NCI-H146 (cell line): ENCODE data around the gene ZDHHC24.

Experiments used
- DNase-seq: peaks from one replicate; lab custom pipeline; 2025; lab: John Stamatoyannopoulos, UW

The ZDHHC24 gene

DNA sequence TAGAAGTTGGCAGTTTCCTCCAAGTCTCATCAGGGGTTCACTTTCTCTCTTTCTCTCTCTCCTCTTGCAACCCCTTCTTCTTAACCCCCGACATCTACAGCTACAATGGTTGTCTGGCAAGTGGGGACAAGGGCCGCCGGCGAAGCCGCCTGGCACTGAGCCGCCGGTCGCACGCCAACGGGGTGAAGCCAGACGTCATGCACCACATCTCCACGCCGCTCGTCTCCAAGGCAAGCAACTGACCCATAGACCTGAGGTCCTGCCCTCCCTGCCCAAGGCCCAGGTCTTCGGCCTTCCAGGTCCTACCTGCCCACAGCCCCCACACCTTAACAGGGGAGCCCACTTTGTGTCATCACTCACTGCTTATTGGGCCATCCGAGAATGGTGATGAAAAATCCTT lies 74.7 kb downstream of the ZDHHC24 start:
- DNase-seq, result no peak
